Mesenchymal stem cell (in vitro differentiated cells and primary cell): ENCODE results near the gene PTPN9.
A peak's percentile ranks its signal among the peaks of the same experiment; 100 is the strongest.
"Not testable (repeated sequence)": the region's sequence is repeated elsewhere in the genome, so short reads cannot be mapped to it uniquely, and the experiment has no call there.

Source experiments
- DNase-seq: peaks from one replicate; pipeline ENCODE4 v3.0.0-alpha.2; 2013
- H2AFZ ChIP-seq: one replicate; pipeline ENCODE4 v1.6.1; 2013; ENCODE audit warnings: low read depth, mild to moderate bottlenecking, control low read depth, inconsistent platforms, low read length, moderate library complexity
- H2AK5ac ChIP-seq: 2 replicates; pipeline ENCODE4 v1.6.1; 2013; ENCODE audit warnings: low read length, moderate library complexity, mild to moderate bottlenecking, inconsistent platforms; ENCODE audit not compliant: severe bottlenecking
- H2BK120ac ChIP-seq: one replicate; pipeline ENCODE4 v1.6.1; 2013; ENCODE audit warnings: low read depth, mild to moderate bottlenecking, inconsistent platforms, low read length, moderate library complexity
- H2BK12ac ChIP-seq, 2 experiments: one replicate each; pipeline ENCODE4 v1.6.1; 2013; ENCODE audit warnings: inconsistent platforms in 2 of 2, low read length in 2 of 2, mild to moderate bottlenecking in 2 of 2, moderate library complexity in 2 of 2, control low read depth in 1 of 2
- H2BK15ac ChIP-seq: one replicate; pipeline ENCODE4 v1.6.1; 2013; ENCODE audit warnings: mild to moderate bottlenecking, low read depth, inconsistent platforms; ENCODE audit not compliant: poor library complexity, severe bottlenecking
- H2BK5ac ChIP-seq: 2 replicates; pipeline ENCODE4 v1.6.1; 2013; ENCODE audit warnings: low read depth, mild to moderate bottlenecking, low read length, control low read depth, inconsistent platforms; ENCODE audit not compliant: poor library complexity, severe bottlenecking
- H3K14ac ChIP-seq, 2 experiments: one replicate each; pipeline ENCODE4 v1.6.1; 2013; ENCODE audit warnings: inconsistent platforms in 2 of 2, low read length in 2 of 2, control low read depth in 1 of 2, mild to moderate bottlenecking in 1 of 2, moderate library complexity in 1 of 2
- H3K18ac ChIP-seq, 2 experiments: one replicate each; pipeline ENCODE4 v1.6.1; 2013; ENCODE audit warnings: inconsistent platforms in 2 of 2, low read length in 2 of 2, control low read depth in 1 of 2, low read depth in 1 of 2, mild to moderate bottlenecking in 1 of 2
- H3K23ac ChIP-seq, 2 experiments: one replicate each; pipeline ENCODE4 v1.6.1; 2013; ENCODE audit warnings: inconsistent platforms in 2 of 2, low read length in 2 of 2, mild to moderate bottlenecking in 2 of 2, moderate library complexity in 2 of 2, control low read depth in 1 of 2
- H3K27ac ChIP-seq: 2 replicates; pipeline ENCODE4 v1.5.1; 2013; ENCODE audit warnings: mild to moderate bottlenecking, moderate library complexity, low read length, control low read depth, inconsistent platforms; ENCODE audit not compliant: poor library complexity, severe bottlenecking
- H3K27me3 ChIP-seq, 2 experiments: 2 replicates each; pipeline versions ENCODE4 v1.6.1 to v1.7.0; 2013; ENCODE audit warnings: low read length in 2 of 2, mild to moderate bottlenecking in 2 of 2, moderate library complexity in 2 of 2, control low read depth in 1 of 2, inconsistent platforms in 1 of 2; ENCODE audit not compliant: control insufficient read depth in 1 of 2, insufficient read depth in 1 of 2
- H3K36me3 ChIP-seq, 2 experiments: 2 replicates each; pipeline versions ENCODE4 v1.6.1 to v1.7.0; 2013; ENCODE audit warnings: low read length in 2 of 2, control low read depth in 1 of 2, inconsistent platforms in 1 of 2, low read depth in 1 of 2, mild to moderate bottlenecking in 1 of 2; ENCODE audit not compliant: insufficient read depth in 2 of 2, control insufficient read depth in 1 of 2
- H3K4ac ChIP-seq, 2 experiments: one replicate each; pipeline ENCODE4 v1.6.1; 2013; ENCODE audit warnings: inconsistent platforms in 2 of 2, low read length in 2 of 2, mild to moderate bottlenecking in 2 of 2, moderate library complexity in 2 of 2, control low read depth in 1 of 2, low read depth in 1 of 2
- H3K4me1 ChIP-seq: 2 replicates; pipeline ENCODE4 v1.6.1; 2013; ENCODE audit warnings: low read depth, low read length, control low read depth; ENCODE audit not compliant: control insufficient read depth, insufficient read depth
- H3K4me2 ChIP-seq: 2 replicates; pipeline ENCODE4 v1.6.1; 2013; ENCODE audit warnings: low read length, mild to moderate bottlenecking, inconsistent platforms; ENCODE audit not compliant: poor library complexity, severe bottlenecking
- H3K4me3 ChIP-seq, 2 experiments: 2 replicates each; pipeline versions ENCODE4 v1.5.1 to v1.7.0; 2013; ENCODE audit warnings: low read length in 2 of 2, mild to moderate bottlenecking in 2 of 2, control low read depth in 1 of 2, low read depth in 1 of 2; ENCODE audit not compliant: insufficient read depth in 1 of 2
- H3K79me1 ChIP-seq: replicated peaks from 2 replicates; pipeline ENCODE4 v1.6.1; 2013; ENCODE audit warnings: mild to moderate bottlenecking, control low read depth, low read length, inconsistent platforms; ENCODE audit not compliant: poor library complexity, severe bottlenecking
- H3K9ac ChIP-seq: 2 replicates; pipeline ENCODE4 v1.7.0; 2013; ENCODE audit warnings: mild to moderate bottlenecking, low read length, moderate library complexity
- H3K9me3 ChIP-seq: 2 replicates; pipeline ENCODE4 v1.7.0; 2013; ENCODE audit warnings: mild to moderate bottlenecking, low read length; ENCODE audit not compliant: control insufficient read depth
- H4K8ac ChIP-seq: one replicate; pipeline ENCODE4 v1.6.1; 2013; ENCODE audit warnings: inconsistent platforms, mild to moderate bottlenecking, low read length, moderate library complexity
- H4K91ac ChIP-seq: one replicate; pipeline ENCODE4 v1.6.1; 2013; ENCODE audit warnings: mild to moderate bottlenecking, low read length, inconsistent platforms
- WGBS: methylation state at CpG from one replicate; pipeline ENCODE4 v1.1.7; 2013; ENCODE audit warnings: mixed read lengths; 5-methylcytosine and 5-hydroxymethylcytosine counted together

The PTPN9 gene

GRCh38 chr15:75445324-75445723 is 133.8 kb downstream of the PTPN9 start:
- not testable (repeated sequence) for H3K14ac ChIP-seq, H3K27ac ChIP-seq, H3K27me3 ChIP-seq, H4K8ac ChIP-seq, H3K4me2 ChIP-seq, H2BK15ac ChIP-seq, H2AFZ ChIP-seq, H3K18ac ChIP-seq, H3K9ac ChIP-seq, H3K4me3 ChIP-seq, H4K91ac ChIP-seq, H3K4ac ChIP-seq, H2AK5ac ChIP-seq, H3K4me1 ChIP-seq, H3K9me3 ChIP-seq, H3K23ac ChIP-seq, H2BK120ac ChIP-seq, H2BK12ac ChIP-seq, H2BK5ac ChIP-seq, DNase-seq, H3K79me1 ChIP-seq
- H3K36me3 ChIP-seq = peaks cover 3 to 22% of the 10 kb centered on the region in 2 experiments
- WGBS = 96% methylated on average over 7 of the region's 10 CpGs

GRCh38 chr15:75443972-75444453 is 135.1 kb downstream of the PTPN9 start:
- not testable (repeated sequence) for H3K27me3 ChIP-seq, H3K4me2 ChIP-seq, H4K91ac ChIP-seq

GRCh38 chr15:75437721-75438120 is 141.4 kb downstream of the PTPN9 start:
- Histone ChIP-seq H2BK12ac (no peak overlapping the region), H3K36me3 (peaks cover 6 to 12% of the 10 kb centered on the region in 2 experiments), H3K9ac (no peak overlapping the region)

More at GRCh38 chr15:75443972-75444453, 135.1 kb downstream of the PTPN9 start:
- Histone ChIP-seq H3K9ac (peak overlapping the region; percentile 49), H3K36me3 (peaks cover 3 to 22% of the 10 kb centered on the region in 2 experiments)
- not testable (repeated sequence) for H2AFZ ChIP-seq, H3K4me3 ChIP-seq, H4K8ac ChIP-seq, H3K4me1 ChIP-seq, H3K9me3 ChIP-seq, H2BK15ac ChIP-seq, H3K18ac ChIP-seq, H2BK5ac ChIP-seq, H3K23ac ChIP-seq, H3K14ac ChIP-seq, H2BK120ac ChIP-seq, H2AK5ac ChIP-seq, H3K4ac ChIP-seq, H3K79me1 ChIP-seq, H3K27ac ChIP-seq, H2BK12ac ChIP-seq
- WGBS = 55% methylated on average over 5 of the region's 8 CpGs
- peak; percentile 44 for DNase-seq

DNA sequence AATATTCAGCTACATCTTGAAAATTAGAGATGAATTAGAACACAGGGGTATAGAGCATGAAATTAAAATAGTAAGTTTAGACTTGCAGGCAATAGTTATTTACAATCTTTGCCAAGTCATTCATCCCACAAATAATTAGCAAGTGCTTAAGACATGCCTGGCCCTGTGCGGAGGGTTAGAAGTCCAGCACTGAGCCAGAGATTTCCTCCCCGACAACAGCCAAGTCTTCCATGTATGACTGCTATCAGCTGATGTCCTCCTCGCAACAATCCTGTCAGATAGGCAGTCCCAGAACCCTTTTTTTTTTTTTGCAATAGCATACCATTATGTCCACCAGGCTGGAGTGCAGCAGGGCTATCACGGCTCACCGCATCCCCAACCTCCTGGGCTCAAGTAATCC is 142.2 kb downstream of the PTPN9 start:
- H3K18ac ChIP-seq = no peak overlapping the region
- H2BK15ac ChIP-seq = no peak overlapping the region
- H3K4ac ChIP-seq = no peak overlapping the region
- no peak overlapping the region for H3K27ac ChIP-seq
- H4K91ac ChIP-seq = no peak overlapping the region
- H3K27me3 ChIP-seq = no peaks in the 10 kb centered on the region
- H3K9ac ChIP-seq = no peak overlapping the region
- no peaks in the 10 kb centered on the region for H3K4me1 ChIP-seq
- H3K79me1 ChIP-seq = peaks cover 12% of the 10 kb centered on the region
- no peaks in the 10 kb centered on the region for H3K9me3 ChIP-seq
- no peak overlapping the region for H2BK12ac ChIP-seq
- no peak for DNase-seq
- H2BK5ac ChIP-seq = no peak overlapping the region
- H2BK120ac ChIP-seq = no peak overlapping the region
- H2AK5ac ChIP-seq = no peak overlapping the region
- H4K8ac ChIP-seq = no peak overlapping the region
- H2AFZ ChIP-seq = no peak overlapping the region
- H3K36me3 ChIP-seq = peaks cover 6 to 12% of the 10 kb centered on the region in 2 experiments
- no peak overlapping the region for H3K23ac ChIP-seq
- WGBS = 95% methylated on average over 5 of the region's 5 CpGs
- H3K4me2 ChIP-seq = no peak overlapping the region
- H3K14ac ChIP-seq = no peak overlapping the region
- no peak overlapping the region for H3K4me3 ChIP-seq

More at GRCh38 chr15:75437721-75438120, 141.4 kb downstream of the PTPN9 start:
- Histone ChIP-seq H3K18ac (no peak overlapping the region), H3K23ac (no peak overlapping the region), H3K9me3 (no peaks in the 10 kb centered on the region), H3K4me2 (no peak overlapping the region), H4K91ac (no peak overlapping the region), H2AK5ac (no peak overlapping the region), H2BK120ac (no peak overlapping the region), H3K4me3 (no peak overlapping the region), H3K79me1 (peaks cover 12% of the 10 kb centered on the region), H3K27me3 (no peaks in the 10 kb centered on the region), H3K27ac (no peak overlapping the region), H4K8ac (no peak overlapping the region), H2BK5ac (no peak overlapping the region), H3K4ac (no peak overlapping the region), H3K14ac (no peak overlapping the region), H2BK15ac (no peak overlapping the region), H3K4me1 (no peaks in the 10 kb centered on the region), H2AFZ (no peak overlapping the region)
- WGBS = 99% methylated on average over 4 of the region's 4 CpGs
- DNase-seq = no peak
